Measurements from ENCODE around the gene FOXN1.

The FOXN1 gene

DNA sequence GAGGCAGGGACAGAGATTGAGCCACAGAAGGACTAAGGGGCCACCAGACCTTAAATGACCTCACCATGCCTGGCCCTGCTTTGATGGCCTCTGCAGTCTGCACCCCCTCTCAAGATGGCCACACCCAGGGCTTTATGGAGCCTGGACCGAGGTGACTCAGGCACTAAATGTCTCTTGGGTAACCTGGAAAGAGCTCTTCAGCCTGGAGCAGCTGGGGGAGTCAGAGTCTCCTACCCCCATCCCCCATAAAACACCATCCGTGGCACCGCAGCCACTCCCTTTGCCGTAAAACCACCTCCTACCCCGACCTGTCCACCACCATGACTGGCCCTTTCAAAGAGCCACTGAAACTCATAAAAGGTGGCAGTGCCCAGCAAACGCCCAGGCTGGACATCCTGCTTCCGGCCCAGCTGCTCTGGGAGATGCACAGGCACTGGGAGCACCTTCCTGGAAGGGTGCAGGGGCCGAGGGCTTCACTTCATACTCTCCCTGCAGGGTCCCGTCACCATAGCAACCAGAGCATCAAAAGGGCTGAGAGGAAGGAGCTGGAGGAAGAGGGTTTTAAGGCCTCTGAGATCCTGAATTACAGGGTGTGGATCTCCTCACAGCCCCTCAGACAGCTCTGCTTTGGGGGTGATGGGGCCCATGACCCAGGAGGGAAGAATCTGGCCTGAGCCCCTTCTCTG, 22.3 kb downstream of the FOXN1 start:
- no peak overlapping the region for H2AFZ ChIP-seq (ENCODE audit: low read depth, low read length)
- H3K36me3 ChIP-seq (ENCODE audit: insufficient read depth, low read length), result no peaks in the 10 kb centered on the region
- no peaks in the 10 kb centered on the region for H3K27me3 ChIP-seq (ENCODE audit: insufficient read depth, low read length)
- H3K4me3 ChIP-seq (ENCODE audit: low read length), result no peak overlapping the region
- H3K4me1 ChIP-seq (ENCODE audit: insufficient read depth, low read length), result peaks cover 15% of the 10 kb centered on the region
- no peaks in the 10 kb centered on the region for H3K9me3 ChIP-seq (ENCODE audit: low read length)

DNA sequence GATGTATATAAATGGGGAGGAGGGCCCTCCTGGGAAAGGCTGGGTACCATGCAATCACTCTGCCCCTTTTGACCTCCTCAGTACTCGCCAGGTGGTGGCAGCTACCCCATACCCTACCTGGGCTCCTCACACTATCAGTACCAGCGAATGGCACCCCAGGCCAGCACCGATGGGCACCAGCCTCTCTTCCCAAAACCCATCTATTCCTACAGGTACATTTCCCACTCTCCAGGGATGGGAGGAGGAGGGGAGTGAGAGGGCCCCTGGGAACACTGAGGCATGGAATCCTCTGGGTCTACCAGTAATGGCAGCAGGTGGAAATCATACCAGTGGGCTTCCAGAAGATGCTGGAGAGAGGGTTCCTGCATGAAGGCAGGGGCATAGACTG, 22.9 kb downstream of the FOXN1 start:
- Histone ChIP-seq H3K4me3 (ENCODE audit: low read length) (no peak overlapping the region), H3K27me3 (ENCODE audit: insufficient read depth, low read length) (no peaks in the 10 kb centered on the region), H3K9me3 (ENCODE audit: low read length) (no peaks in the 10 kb centered on the region), H3K4me1 (ENCODE audit: insufficient read depth, low read length) (peaks cover 15% of the 10 kb centered on the region), H3K36me3 (ENCODE audit: insufficient read depth, low read length) (no peaks in the 10 kb centered on the region), H2AFZ (ENCODE audit: low read depth, low read length) (no peak overlapping the region)

DNA sequence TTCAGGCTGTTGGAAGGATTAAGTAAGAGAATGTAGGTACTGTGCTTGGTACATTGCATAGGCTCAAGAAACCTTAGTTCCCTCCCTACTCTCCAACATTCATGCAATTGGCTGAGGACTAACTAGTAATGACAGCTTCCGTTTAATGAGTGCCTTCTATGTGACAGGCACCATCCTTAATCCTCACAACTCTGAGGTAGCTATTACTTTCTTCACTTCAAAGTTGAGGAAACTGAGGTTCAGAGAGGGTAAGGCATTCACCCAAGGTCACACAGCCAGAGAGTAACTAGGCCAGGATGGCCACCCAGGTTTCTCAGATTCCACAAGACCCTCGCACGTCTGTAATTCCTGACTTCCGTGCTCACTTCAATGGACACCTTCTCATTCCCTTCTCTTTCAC, 24.1 kb downstream of the FOXN1 start:
- Histone ChIP-seq H3K4me3 (ENCODE audit: low read length) (no peak overlapping the region), H3K9me3 (ENCODE audit: low read length) (no peaks in the 10 kb centered on the region), H3K36me3 (ENCODE audit: insufficient read depth, low read length) (no peaks in the 10 kb centered on the region), H3K27me3 (ENCODE audit: insufficient read depth, low read length) (peaks cover 4% of the 10 kb centered on the region), H2AFZ (ENCODE audit: low read depth, low read length) (no peak overlapping the region), H3K4me1 (ENCODE audit: insufficient read depth, low read length) (peaks cover 11% of the 10 kb centered on the region)

- H3K36me3 ChIP-seq (ENCODE audit: insufficient read depth, low read length), result no peaks in the 10 kb centered on the region
- peaks cover 9% of the 10 kb centered on the region for H3K27me3 ChIP-seq (ENCODE audit: insufficient read depth, low read length)
- H3K9me3 ChIP-seq (ENCODE audit: low read length), result no peaks in the 10 kb centered on the region
- H3K4me3 ChIP-seq (ENCODE audit: low read length), result no peak overlapping the region
- H3K4me1 ChIP-seq (ENCODE audit: insufficient read depth, low read length), result peaks cover 10% of the 10 kb centered on the region
- no peak overlapping the region for H2AFZ ChIP-seq (ENCODE audit: low read depth, low read length)
Observed at GRCh38 chr17:28530926-28531325, 24.8 kb downstream of the FOXN1 start.

- Histone ChIP-seq H2AFZ (ENCODE audit: low read depth, low read length) (no peak overlapping the region), H3K9me3 (ENCODE audit: low read length) (no peaks in the 10 kb centered on the region), H3K36me3 (ENCODE audit: insufficient read depth, low read length) (no peaks in the 10 kb centered on the region), H3K4me1 (ENCODE audit: insufficient read depth, low read length) (peaks cover 10% of the 10 kb centered on the region), H3K27me3 (ENCODE audit: insufficient read depth, low read length) (peaks cover 20% of the 10 kb centered on the region), H3K4me3 (ENCODE audit: low read length) (no peak overlapping the region)
Observed at GRCh38 chr17:28532050-28532960, 26.2 kb downstream of the FOXN1 start.

DNA sequence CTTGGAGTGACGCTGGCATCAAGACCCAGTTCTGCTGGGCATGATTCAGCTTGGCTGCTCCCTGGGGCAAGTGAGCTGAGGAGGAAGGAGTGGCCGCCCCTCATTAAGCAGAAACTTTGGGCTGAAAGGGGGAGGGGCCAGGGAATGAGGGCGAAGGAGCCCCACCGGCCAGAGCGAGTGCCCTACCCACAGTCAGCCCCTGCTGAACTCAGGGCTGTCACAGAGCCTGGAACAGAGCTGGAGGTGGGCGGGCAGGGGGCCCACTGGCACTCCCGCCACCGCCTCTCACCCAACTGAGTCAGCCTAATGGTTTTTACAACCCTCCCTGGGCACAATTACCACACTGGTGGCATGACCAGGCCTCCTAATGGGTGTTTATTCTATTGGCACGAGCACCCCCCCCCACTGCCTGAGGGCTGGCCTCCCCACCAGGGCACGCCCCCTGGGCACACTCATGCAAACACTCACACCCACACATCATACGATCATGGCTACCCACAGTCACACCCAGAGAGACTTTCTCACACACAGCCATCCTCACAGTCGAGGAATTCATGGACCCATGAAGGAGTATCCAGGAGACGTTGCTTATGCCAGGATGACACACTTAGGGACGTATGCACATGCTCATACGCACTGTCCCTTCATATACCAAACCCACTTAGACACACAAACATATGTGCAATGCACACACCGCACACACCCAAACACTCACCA, 27.1 kb downstream of the FOXN1 start:
- Histone ChIP-seq H3K4me3 (ENCODE audit: low read length) (no peak overlapping the region), H2AFZ (ENCODE audit: low read depth, low read length) (no peak overlapping the region), H3K4me1 (ENCODE audit: insufficient read depth, low read length) (peaks cover 8% of the 10 kb centered on the region), H3K36me3 (ENCODE audit: insufficient read depth, low read length) (no peaks in the 10 kb centered on the region), H3K9me3 (ENCODE audit: low read length) (no peaks in the 10 kb centered on the region), H3K27me3 (ENCODE audit: insufficient read depth, low read length) (peaks cover 22% of the 10 kb centered on the region)

- Histone ChIP-seq H3K4me1 (ENCODE audit: insufficient read depth, low read length) (no peaks in the 10 kb centered on the region), H2AFZ (ENCODE audit: low read depth, low read length) (no peak overlapping the region), H3K27me3 (ENCODE audit: insufficient read depth, low read length) (peaks cover 24% of the 10 kb centered on the region), H3K4me3 (ENCODE audit: low read length) (no peak overlapping the region), H3K36me3 (ENCODE audit: insufficient read depth, low read length) (no peaks in the 10 kb centered on the region), H3K9me3 (ENCODE audit: low read length) (no peaks in the 10 kb centered on the region)
Observed at GRCh38 chr17:28534740-28535375, 28.7 kb downstream of the FOXN1 start.

DNA sequence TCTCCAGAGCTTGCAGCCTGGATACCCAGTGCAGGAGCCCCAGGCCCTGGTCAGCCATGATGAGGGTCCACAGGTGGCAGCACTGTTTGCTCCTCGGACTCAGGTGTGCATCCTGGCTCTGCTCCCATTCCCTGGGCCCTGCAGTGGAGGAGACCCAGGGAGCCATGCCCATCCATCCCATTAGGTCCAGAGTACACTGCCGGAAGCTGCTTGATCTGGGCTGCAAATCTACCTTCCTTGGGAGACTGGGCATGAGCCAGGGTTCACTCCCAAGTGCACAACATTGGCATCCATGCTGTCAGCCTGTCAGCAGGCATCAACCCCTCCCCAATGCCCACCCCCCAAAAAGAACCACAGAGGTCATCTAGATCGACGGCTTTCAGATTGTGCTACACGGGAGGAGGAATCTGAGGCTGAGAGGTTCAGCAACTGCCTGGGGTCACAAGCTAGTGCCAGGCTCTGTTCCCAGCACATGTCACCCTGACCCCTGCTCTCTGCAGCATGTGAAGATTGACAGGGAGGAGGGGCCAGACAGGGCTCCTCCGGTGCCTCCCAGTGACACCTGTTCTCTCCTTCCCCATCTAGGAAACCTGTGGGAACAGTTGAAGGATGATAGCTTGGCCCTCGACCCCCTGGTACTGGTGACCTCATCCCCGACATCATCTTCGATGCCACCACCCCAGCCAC, 30.5 kb downstream of the FOXN1 start:
- Histone ChIP-seq H2AFZ (ENCODE audit: low read depth, low read length) (no peak overlapping the region), H3K9me3 (ENCODE audit: low read length) (no peaks in the 10 kb centered on the region), H3K4me1 (ENCODE audit: insufficient read depth, low read length) (no peaks in the 10 kb centered on the region), H3K36me3 (ENCODE audit: insufficient read depth, low read length) (no peaks in the 10 kb centered on the region), H3K27me3 (ENCODE audit: insufficient read depth, low read length) (peaks cover 24% of the 10 kb centered on the region), H3K4me3 (ENCODE audit: low read length) (no peak overlapping the region)

GRCh38 chr17:28537219-28537610, 31.1 kb downstream of the FOXN1 start:
- Histone ChIP-seq H3K9me3 (ENCODE audit: low read length) (no peaks in the 10 kb centered on the region), H3K4me3 (ENCODE audit: low read length) (no peak overlapping the region), H3K4me1 (ENCODE audit: insufficient read depth, low read length) (no peaks in the 10 kb centered on the region), H3K36me3 (ENCODE audit: insufficient read depth, low read length) (no peaks in the 10 kb centered on the region), H3K27me3 (ENCODE audit: insufficient read depth, low read length) (peaks cover 24% of the 10 kb centered on the region), H2AFZ (ENCODE audit: low read depth, low read length) (no peak overlapping the region)

GRCh38 chr17:28538296-28538895, 32.2 kb downstream of the FOXN1 start:
- no peaks in the 10 kb centered on the region for H3K4me1 ChIP-seq (ENCODE audit: insufficient read depth, low read length)
- H3K9me3 ChIP-seq (ENCODE audit: low read length), result no peaks in the 10 kb centered on the region
- H3K4me3 ChIP-seq (ENCODE audit: low read length), result no peak overlapping the region
- peaks cover 24% of the 10 kb centered on the region for H3K27me3 ChIP-seq (ENCODE audit: insufficient read depth, low read length)
- no peaks in the 10 kb centered on the region for H3K36me3 ChIP-seq (ENCODE audit: insufficient read depth, low read length)
- no peak overlapping the region for H2AFZ ChIP-seq (ENCODE audit: low read depth, low read length)

- H3K9me3 ChIP-seq (ENCODE audit: low read length), result no peaks in the 10 kb centered on the region
- H2AFZ ChIP-seq (ENCODE audit: low read depth, low read length), result no peak overlapping the region
- peaks cover 20% of the 10 kb centered on the region for H3K27me3 ChIP-seq (ENCODE audit: insufficient read depth, low read length)
- H3K36me3 ChIP-seq (ENCODE audit: insufficient read depth, low read length), result no peaks in the 10 kb centered on the region
- H3K4me1 ChIP-seq (ENCODE audit: insufficient read depth, low read length), result no peaks in the 10 kb centered on the region
- H3K4me3 ChIP-seq (ENCODE audit: low read length), result no peak overlapping the region
Observed at GRCh38 chr17:28540231-28540630, 34.1 kb downstream of the FOXN1 start.

- Histone ChIP-seq H3K9me3 (ENCODE audit: low read length) (no peaks in the 10 kb centered on the region), H3K27me3 (ENCODE audit: insufficient read depth, low read length) (peaks cover 11% of the 10 kb centered on the region), H3K4me3 (ENCODE audit: low read length) (no peak overlapping the region), H3K36me3 (ENCODE audit: insufficient read depth, low read length) (no peaks in the 10 kb centered on the region), H2AFZ (ENCODE audit: low read depth, low read length) (no peak overlapping the region), H3K4me1 (ENCODE audit: insufficient read depth, low read length) (no peaks in the 10 kb centered on the region)
Observed at GRCh38 chr17:28541439-28541838, 35.3 kb downstream of the FOXN1 start.
